GM19238 (cell line): ENCODE data around the gene ZNF407.
"Not testable (repeated sequence)": the region's sequence is repeated elsewhere in the genome, so short reads cannot be mapped to it uniquely, and the experiment has no call there.

Experiments used
- DNase-seq: peaks from one replicate; pipeline ENCODE4 v3.0.0; 2011; ENCODE audit warnings: low spot score; ENCODE audit not compliant: insufficient read length

Gene ZNF407

DNA sequence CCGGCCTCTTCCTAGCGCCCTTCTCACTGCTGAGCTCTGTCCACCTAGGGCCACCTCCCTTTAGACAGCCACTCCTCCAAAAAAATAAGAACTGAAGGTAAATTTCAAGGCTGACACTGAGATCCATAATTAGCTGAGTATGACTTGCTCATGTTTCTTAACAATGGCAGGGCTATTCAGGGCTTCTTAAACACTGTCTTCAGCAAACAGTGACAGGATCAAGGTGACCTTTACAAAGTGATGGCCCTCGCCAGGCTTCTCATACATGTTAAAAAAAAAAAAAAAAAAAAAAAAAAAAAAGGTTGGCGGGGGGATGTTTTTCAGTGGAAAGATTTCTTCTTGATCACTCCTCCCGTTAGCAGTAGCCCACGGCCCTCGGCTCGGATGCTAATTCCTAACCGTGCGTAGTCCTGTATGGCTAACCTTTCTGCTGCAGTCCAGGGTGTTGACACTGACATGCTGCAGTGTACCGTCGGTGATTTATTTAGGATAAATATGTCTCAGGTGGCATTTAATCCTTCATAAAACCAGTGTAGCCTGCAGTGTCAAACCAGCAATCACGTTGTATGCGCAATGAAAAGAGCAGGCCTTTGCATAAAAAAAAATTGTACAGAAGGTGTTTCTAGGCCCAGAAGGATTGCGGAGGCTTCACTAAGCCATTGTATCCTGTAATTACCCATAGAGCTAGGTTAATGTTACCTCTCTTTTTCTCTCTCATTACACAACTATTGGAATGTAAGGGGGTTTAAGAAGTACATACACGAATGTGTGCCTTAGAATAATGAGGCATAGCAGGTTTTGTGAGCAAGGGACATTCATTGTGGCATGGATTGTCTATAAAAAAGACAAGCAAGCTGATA, 468.6 kb downstream of the ZNF407 start:
- DNase-seq = no peak

DNA sequence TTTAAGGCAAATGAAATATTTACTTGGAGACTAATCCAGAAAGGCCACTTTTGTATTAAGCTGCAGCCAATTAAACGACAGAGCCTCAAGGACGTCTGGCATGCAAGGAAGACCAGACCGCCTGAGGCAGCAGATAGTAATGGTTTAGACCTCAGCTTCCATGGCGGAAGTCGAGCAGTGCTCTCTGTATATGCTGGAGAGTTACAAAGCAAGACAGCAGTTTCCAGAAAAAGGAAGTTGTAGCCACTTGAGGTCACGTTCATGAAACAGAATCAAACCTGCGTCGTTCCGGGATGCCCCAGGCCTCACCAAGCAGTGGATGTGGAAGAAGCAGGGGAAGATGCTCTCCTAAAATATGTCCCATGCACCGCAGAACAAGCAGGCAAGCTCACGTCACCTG, 469.3 kb downstream of the ZNF407 start:
- DNase-seq = no peak

DNA sequence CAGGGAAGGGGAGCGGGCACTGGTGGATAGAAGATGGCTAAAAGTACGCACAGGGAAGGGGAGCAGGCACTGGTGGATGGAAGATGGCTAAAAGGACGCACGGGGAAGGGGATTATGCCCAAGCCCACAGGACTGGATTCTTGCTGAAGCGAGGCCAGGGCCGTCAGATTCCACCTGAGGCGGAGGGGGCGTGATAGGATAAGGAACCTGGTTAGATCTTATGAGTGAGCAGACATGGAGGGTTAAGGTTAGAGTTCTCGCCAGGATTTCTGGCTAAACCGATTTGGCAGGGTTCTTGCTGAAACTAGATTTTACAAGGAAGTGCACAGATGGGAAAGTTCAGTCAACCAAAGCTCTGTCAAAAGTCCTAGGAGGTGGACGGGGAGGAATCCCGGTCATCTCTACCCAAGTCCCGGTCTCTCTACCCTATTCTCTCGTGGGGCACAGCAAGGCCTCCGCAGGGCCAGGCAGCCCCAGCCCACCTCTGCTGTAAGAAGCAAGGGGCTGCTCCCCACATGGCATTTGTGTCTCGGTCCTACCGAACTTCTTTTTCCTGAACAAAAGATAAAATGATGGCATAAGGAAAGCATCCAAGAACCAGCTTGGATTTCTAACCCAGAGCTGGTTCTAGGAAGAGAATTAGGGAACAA, 470.5 kb downstream of the ZNF407 start:
- DNase-seq = no peak

DNA sequence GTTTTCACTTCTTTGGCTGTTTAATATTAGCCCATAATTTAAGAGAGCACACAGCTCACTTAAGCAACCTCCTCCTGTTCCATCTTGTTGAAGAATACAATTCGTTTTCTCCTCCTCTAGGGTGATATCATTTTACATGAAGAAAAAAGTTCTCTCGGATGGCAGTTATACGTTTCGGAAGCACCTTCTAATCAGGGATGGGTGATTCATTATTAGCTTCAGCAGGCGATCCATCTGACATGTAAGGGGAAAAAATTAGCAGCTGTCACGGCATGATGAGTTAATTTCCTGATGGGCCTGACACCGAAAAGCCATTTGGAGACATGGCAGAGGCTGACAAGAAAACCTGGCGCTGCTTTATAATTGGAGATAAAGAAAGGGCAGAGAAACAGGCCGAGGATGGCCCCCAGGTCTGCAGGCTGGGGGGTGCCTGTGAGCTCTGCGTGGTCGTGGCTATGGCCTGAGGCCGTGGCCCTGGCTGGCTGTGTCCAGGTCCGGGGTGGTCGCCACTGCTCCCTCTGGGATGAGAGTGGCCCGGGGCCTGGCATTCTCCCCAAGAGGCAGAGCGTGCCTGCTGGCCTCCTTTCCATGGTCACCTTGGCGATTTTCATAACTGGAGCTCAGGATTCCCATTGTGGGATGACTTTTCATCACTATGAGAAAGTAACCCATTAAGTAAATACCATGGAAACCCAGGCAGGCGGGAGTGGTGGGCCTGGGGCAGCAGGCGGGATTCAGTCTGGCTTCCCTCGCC, 471.2 kb downstream of the ZNF407 start:
- DNase-seq = no peak

DNA sequence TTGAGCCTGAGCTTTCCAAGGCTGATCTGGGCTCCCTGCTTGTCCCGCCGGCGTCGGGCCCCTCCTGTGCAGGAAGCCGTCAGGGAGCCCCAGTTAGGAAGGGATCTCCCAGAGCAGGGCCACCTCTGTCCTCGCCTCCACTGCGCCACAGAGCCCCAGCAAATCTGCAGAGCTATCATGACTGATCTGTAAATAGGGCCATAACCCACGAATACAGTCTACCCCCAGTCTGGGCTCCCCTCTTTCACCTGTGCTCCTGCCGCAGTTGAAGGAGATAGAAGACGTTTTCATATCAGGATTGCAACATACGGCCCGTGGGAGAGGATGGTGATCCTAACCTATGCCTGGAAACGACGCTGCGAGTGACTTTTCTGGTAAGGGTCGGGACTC, 472.6 kb downstream of the ZNF407 start:
- no peak for DNase-seq

DNA sequence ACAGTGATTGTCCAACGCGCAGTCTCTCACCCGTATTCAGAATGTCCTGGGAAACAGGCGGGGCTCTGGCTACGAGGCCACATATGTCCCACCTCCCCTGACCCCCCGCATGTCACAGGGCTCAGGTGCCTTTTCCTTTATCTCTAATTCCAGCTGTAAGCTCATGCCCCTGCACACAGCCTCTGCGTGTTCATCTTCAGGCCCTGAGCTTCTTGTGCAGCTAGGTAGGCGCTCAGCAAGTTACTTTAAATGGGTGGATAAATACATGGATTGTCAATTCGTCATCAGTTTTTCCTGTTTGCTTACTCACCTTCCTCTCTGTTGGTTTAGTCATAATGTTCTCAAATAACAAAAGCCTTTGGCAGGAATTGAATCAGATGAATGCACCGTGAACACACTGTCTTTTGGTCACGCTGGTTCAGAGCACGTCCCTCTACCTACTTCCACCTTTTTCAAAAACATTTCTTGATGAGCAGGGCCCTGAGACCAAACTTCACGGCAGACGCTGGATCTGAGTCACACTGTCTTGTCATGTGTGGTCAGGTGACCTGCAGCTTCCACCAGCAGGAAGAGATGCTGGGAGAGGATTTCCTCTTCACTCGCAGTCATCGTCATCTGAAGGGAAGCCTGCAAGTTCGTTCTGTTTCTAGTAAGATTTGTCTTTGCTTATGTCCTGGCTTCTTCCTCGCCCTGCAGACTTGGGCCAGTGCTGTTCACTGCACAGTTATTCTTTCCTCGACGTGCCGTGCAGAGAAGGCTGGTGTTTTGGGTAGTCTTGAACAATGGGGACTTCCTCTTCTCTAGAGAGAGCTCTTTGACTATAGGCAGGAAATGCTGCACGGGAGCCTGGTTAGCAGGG, 473.2 kb downstream of the ZNF407 start:
- peak; percentile 54 for DNase-seq

DNA sequence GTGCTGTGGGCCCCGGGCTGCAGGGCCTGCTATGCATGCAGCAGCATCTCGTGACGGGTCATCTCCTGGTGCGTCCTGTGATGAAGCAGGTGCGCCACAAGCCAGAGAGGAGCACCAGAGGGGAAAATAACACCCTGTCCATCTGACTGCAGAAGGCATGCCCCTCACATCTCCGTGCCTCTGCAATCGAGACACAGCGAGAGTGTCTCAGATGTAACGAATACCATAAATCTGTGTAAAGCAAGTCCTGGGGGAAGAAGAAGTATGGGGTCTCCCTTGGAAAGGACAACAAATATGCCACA, 473.8 kb downstream of the ZNF407 start:
- no peak for DNase-seq

DNA sequence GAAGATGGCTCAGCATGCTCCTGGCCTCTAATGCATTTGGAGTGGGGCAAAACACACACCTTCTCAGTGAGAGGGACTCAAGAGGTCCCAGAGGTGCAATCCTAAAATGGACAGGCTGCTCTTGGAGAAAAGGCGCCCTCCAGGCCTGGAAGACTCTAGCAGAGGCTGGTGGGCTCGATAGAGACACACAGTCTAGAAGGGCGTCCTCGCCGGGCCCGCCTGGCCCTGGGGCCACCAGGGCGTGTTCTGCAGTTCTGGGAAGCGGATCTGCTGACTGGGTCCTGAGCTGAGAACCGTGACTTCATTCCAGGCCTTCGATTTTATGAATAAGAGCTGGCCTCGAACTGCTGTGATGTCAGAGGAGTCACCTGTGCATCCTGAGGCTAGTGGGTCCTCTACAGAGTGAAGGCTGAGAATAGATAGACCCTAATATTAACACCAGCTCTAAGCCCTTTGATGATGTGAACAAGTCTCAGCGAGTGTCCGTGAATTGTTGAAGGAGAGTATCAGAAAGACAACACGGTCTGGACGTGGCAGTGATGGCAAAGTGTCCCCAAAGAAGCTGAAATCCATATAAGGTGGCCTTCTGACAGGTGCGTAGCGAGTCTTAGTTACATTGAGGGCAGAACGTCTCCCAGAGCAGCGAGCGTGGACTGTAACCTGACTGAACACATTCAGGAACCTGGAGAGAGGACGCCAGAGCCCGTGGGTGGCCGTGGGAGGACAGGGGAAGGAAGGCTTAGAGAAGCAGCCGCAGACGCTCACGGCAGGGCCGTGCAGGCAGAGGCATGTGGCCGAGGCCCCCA, 474.4 kb downstream of the ZNF407 start:
- DNase-seq = no peak

DNA sequence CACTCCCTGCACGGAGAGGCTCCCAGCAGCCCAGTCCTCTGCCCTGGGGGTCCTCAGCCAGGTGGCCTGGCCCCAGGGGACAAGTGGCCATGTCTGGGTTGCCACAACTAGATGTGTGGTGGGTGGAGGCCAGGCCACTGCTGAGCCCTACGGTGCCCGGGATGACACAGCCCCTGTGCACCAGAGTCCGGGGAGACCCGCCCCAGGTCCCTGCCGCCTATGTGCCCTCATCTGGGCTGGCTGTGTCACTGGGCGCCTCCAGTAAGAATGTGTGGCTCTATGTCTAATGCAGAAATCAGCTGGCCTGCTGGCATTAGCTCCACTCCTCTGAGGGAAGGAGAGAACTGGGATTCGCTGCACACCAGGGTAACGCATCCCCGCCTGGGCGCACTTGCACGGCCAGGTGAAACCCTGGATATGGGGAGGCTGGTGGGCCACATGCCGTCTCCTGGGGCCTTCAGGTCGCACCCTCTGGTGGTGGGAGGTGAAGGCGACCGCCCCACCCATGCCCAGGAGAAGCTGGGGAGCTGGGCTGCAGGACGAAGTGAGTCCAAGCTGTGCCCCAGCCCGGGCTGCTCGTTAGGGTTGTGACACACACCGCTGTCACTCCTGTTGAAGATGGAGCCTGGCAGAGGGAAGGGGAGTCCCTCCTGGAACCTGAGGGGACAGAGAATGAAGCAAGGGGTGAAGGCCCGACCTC, 475.2 kb downstream of the ZNF407 start:
- DNase-seq = no peak

DNA sequence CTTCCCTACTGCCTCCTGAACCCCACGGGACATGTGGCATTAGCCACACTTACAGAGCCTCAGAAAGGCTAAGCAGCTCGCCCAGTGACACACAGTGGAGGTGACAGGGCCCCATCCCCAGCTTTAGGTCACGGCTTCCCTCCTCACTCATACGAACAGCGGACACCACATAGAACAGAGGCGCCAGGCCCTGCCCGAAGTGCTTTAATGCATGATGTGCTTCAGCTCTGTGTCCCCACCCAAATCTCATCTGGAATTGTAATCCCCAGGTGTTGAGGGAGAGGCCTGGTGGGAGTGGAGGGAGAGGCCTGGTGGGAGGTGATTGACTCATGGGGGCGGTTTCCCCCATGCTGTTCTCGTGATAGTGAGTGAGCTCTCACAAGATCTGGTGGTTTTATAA, 476.0 kb downstream of the ZNF407 start:
- no peak for DNase-seq

DNA sequence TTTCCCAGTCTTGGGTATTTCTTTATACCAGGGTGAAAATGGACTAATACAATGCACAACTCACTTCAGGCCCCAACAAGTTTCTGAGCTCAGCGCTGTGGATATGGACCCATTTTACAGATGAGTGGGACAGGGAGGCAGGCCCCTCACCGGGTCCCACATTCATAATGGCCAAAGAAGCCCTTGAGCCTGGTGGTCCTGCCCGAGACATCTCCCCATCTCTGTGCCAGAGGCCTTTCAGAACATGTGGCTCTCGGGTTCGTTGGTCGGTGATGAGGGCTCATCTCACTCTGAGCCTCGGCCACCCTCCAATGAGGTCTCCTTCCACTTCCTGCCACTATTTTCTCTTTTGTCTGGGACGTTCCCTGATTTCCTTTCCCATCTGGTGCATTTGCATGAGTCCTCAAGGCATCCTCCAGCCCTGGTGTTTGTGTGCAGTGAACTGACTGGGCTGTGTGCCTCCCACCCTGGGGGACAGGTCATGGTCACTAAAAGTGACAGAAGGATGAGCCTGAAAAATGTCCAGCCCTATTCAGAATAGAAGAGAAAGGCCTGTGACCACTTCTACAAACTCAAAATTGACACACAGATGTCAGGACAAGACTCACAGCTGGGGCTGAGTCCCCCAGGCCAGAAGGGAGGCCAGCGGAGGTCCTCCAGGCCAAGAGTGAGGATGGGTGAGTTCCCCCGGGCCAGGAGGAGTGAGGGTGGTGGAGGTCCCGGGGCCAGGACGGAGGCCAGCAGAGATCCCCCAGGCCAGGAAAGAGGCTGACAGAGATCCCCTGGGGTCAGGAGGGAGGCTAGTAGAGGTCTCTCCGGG, 476.7 kb downstream of the ZNF407 start:
- no peak for DNase-seq

DNA sequence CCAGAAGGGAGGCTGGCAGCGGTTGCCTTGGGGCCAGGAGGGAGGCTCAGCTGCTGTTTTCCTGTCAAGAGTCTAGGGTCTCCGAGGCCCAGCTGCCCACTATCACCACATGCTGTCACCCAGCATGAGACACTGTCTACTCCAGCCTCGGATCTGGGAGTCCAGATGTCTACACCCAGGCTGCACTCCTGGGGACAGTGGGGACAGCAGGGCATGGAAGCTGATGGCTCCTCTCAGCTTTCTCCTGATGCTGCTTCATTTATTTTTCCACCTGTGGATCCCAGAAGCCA, 477.3 kb downstream of the ZNF407 start:
- DNase-seq = no peak

DNA sequence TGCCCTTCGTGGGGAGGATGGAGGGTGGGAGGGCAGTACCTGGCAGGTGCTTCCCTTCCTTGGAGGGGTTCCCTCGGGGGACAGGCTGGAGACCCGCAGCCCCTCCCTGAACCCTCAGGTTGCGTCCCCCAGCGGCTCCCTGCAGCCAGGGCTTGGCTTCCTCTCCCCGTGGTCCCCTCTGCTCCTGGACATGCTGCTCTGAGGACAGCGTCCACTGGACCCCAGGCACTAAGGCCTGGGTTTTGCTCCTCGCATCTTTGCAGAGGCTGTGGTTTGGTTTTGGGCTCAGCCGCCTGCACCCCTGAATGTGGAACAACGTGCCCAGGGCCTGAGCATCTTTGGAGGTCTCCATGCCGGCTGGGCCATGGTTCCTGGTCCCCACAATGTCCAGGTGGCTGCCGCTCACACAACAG, 477.8 kb downstream of the ZNF407 start:
- no peak for DNase-seq

DNA sequence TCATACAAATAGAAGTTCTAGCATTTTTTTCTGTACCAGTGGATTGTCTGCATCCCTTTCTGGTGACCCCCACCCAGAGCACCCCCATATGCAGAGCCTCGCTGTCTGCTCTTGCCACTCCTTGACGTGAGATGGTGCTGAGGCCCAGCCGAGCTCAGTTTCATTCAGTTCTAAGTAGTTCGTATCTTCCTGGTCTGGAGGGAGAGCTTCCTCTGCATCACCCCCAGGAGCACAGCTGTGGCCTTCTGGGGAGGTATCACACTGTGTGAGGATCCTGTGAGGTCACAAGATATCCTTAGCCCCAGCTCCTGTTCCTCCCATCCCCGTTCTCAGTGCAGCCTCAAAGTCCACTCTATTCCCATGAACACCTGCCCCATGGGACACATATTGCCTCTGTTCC, 478.6 kb downstream of the ZNF407 start:
- no peak for DNase-seq

DNA sequence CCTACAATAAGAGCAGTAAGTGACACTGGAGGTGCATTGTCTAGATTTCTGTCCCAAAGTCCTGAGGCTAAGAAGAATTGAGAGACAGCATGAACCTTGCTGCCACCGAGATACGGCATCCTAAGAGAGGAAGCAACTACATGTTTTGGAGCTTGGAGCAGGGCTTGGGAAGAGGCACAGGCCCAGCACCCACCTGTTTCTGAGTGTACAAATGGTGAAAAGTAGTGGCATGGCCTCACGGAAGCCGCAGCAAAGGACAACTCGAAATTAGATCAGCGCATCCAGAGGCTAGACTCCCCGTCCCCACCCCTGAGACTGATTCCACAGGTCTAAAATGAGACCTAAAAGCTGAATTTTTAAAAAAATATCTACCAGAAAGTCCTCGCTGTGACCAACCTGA, 483.8 kb downstream of the ZNF407 start:
- no peak for DNase-seq

DNA sequence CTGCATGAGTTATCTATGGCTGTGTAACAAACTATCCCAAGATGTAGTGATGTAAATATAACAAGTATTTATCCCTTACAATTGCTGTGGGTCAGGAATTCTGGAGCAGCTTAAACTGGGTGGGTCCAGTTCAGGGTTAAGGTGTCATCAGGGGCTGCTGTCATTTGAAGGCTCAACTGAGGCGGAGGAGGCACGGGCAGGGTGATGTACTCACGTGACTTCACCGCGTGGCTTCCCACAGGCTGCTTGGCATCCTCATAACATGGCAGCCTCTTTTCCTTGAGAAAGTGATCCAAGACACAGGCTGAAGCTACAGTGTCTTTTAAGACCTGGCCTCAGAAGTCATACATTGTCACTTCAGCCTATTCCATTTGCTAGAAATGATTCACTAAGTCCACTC, 485.5 kb downstream of the ZNF407 start:
- DNase-seq = no peak

DNA sequence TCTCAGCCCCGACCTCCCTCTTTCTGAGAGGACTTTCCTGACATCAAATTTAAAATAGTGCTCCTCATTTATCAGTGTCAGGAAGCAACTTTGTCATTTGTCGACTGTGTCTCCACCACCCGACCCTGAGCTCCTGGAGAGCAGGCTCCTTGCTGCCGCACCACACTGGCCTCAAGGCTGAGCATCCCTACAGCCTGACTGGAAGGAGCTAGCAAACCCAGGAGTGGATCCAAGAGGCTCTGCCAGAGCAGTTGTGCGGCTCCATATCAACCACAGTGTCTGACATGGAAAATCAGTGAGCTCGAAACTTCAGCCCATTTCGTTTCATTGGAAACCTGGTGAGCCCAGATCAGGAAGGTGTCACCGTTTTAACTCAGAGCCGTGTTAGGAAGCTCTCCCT, 486.1 kb downstream of the ZNF407 start:
- DNase-seq = no peak

DNA sequence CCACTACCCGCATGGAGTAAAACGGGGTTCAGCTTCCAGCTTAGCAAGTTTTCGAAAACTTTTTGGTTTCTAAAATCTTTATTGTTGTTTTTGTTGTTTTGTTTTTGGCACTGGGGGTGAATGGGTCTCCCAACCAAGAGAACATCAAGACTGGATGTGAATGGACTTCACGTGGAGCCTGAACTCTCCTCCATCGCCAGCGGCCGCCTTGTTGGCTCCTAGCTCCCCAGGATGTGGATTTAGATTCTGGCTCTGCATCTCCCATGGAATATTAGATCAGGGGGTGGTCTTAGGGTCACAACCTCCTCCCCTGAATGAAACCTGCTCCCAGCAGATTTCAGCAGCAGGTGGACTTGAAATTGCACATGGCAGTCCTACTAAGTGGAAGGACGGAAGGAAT, 488.0 kb downstream of the ZNF407 start:
- DNase-seq = not testable (repeated sequence)

DNA sequence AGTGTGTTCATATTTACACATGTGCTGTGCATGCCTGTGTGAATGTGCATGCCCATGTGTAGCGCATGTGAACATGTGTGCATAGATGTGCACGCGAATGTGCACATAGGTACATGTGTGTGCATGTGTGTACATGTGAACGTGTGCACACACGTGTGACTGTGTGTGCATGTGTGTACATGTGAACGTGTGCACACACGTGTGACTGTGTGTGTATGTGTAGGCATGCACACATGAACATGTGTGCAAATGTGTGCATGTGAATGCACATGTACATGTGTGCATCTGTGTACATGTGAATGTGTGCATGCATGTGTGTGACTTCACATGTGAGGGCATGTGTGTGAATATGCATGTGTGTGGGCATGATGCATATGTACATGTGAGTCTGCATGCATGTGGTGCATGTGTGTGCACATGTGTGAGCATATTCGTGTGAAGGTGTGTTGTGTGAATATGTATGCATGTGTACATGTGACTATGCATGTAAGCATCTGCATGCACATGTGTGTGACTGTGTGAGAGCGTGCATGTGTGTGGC, 488.9 kb downstream of the ZNF407 start:
- DNase-seq = no peak
